A204.1 (cell line): ENCODE data around the gene ALPK3.
"Not testable (repeated sequence)": the region's sequence is repeated elsewhere in the genome, so short reads cannot be mapped to it uniquely, and the experiment has no call there.

Source experiments
- FAIRE-seq: peaks from 2 replicates; lab custom pipeline; 2012; peaks lifted over from hg19 to GRCh38; lab: Jason Lieb, UNC

ALPK3 gene

GRCh38 chr15:84873997-84874396, 56.8 kb downstream of the ALPK3 start:
- no peak for FAIRE-seq

- no peak for FAIRE-seq
These were observed 58.0 kb downstream of the ALPK3 start for GRCh38 chr15:84874981-84875699.

- FAIRE-seq, result no peak
These were observed 59.1 kb downstream of the ALPK3 start for GRCh38 chr15:84876269-84876668.

DNA sequence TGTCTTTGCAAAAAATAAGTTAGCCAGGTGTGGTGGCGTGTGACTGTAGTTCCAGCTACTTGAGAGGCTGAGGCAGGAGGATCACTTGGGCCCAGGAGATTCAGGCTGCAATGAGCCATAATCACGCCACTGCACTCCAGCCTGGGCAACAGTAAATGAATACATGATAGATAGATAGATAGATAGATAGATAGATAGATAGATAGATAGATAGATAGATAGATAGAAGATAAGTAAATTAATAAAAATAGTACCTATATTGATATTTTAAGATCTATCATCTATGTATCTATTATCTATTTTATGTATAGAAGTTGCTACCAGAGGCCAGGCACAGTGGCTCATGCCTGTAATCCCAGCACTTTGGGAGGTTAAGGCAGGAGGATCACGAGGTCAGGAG, 60.5 kb downstream of the ALPK3 start:
- not testable (repeated sequence) for FAIRE-seq

DNA sequence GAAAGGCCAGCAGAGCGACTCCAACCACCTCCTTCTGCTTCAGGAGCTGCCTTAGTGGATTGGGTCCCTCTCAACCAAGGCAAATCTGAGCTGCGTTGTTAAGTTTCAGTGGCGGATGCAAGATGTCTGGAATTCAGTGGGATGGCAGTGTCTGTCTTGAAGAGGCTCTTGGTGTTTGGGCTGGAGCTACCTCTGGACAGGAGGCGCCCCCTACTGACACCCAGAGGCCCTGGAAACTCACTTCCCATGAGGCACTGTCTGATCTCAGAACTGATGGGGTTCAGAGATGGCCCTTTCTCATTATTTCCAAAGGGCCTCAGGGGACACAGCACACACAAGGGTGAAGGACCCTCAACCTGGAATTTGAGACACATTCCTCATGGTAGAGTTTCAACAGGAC, 61.3 kb downstream of the ALPK3 start:
- no peak for FAIRE-seq

GRCh38 chr15:84879088-84879780, 62.1 kb downstream of the ALPK3 start:
- FAIRE-seq, result no peak

DNA sequence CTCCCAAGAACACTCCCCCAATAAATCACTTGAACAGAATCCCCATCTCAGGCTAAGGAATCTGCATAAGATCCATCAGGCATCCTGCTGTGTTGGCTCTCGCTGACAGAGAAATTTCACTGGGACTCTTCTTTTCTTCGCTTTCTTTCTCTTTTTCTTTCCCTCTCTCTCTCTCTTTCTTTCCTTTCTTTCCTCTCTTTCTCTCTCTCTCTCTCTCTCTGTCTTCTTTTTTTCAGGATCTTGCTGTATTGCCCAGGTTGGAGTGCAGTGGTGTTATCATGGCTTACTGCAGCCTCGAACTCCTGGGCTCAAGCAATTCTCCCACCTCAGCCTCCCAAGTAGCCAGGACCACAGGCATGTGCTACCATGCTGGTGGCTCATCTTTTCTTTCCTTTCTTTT, 62.9 kb downstream of the ALPK3 start:
- FAIRE-seq, result no peak

DNA sequence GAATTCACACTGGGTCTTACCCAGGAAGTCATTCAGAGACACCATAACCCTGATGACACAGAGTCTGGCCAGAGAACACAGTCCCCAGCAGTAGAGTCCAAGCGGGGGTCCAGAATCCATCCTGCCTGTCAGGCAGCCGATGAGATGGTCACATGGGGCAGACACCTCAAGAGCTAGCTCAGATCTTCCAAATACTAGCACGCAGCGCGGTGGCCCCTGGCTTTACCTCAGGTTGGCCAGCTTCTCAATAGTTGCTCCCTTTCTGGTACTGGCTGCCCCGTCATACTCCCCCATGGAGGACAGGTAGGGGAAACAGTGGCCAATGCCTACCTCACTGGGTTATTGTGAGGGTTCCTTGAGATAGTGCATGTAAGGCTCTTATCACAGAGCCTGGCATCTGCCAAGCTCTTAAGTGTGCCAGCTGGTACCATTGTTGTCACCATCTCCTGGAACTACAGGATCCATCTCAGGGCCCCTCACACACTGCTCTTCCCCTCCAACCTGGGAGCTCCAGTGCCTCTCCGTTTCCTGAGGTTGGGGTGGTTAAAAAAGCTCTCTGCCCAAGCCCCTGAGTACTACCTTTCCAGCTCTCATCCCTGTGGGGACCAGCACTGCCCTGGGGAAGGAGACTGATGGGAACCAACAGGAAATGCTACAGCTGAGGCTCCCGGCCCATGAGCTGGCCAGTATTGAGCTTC, 63.8 kb downstream of the ALPK3 start:
- FAIRE-seq, result no peak

- no peak for FAIRE-seq
These were observed 64.3 kb downstream of the ALPK3 start for GRCh38 chr15:84881520-84881830.

GRCh38 chr15:84883466-84883865, 66.3 kb downstream of the ALPK3 start:
- FAIRE-seq, result no peak

DNA sequence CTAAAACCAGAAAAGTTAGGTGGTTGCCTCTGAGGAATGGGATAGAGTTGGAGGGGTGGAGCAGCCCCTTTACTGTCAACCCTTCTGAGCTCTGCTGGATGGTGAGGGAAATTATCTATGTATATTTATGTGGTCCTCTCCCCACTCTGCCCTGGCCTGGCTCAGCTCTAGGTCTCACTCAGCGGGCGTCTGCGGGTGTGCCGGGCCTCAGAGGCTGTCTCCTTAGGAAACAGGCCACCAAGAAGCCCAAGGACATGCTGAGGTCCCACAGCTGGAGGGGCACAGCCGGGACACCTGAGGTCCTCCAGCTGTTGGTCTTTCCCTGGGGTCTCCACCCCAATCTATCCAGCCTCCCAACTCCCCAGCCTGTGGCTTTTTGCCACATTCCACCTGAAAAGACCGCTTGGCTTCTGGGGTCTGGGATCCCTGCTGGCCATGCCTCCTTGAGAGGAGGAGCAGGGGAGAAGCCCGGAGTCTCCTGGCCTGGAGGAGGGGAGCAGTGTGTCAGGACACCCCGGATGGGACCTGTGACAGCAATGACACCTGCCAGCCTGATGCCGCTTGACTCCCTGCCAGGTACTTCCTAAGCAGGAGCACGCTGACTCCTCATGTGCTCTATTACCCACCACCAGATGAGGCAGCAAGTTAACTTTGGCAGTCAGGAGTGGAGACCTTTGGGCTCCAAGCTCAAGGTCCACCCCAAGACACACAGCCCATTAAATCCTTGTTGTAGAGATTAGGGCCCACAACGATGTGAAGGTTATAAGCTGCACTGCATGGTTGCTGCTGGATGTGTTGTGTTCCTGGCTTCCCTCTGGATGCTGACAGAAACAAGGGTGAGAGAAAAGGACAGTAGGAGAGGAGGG, 67.0 kb downstream of the ALPK3 start, which contains the start of gene SLC28A1:
TSS of gene SLC28A1 (plus strand) at position 747 of the 866 bp plus-strand sequence. CDS start 3,099 bp downstream, outside the sequence.
- no peak for FAIRE-seq

GRCh38 chr15:84885801-84886200, 68.6 kb downstream of the ALPK3 start:
- FAIRE-seq, result no peak

DNA sequence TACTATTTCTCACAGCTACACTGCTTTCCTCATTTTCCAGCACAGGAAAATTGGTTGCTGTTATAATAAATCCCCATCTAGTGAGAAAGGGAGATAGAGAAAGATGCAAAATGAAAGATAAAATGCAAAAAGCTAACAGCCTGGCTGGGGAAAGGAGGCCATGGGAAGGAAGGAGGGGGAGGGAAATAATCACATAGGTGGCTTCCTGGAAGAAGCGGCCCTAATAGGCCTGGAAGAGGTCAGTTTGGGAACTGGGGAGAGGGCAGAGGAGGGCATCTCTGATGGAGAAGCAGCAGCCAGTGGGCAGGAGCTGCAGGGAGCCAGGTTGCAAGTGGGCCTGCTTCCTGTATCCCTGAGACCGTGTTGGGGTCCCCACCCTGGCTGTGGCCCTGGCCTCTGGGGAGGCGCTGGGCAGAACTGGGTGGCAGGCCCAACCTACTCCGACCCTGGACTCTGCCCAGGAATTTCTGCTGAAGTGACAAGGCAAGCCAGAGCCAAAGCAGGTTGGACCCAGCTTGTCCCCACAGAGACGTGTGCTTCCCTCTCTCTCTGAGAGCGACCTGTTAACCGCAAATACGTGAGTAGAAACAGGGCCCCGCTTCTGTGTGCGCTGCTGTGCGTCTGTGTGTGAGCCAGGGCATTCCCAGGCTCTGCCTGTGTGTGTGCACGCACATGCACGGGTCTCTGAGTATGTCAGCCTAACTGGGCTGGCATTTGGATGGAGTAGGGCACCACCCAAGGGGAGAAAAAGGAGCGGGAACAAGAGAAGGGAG, 69.2 kb downstream of the ALPK3 start:
- FAIRE-seq, result no peak

DNA sequence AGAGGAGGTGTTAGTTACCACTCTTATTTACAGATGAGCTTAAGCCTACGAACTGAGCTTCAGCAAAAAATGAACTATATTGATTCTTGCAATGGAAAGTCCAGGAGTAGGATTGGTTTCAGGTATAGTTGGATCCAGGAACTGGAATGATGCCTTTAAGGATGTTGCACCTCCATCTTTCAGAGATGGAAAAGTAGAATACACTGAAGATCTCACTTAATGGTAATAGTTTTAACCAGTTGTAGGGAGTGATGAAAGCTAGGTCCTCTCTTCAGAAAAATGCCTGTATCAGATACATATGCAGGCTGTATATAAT, 69.8 kb downstream of the ALPK3 start:
- no peak for FAIRE-seq

DNA sequence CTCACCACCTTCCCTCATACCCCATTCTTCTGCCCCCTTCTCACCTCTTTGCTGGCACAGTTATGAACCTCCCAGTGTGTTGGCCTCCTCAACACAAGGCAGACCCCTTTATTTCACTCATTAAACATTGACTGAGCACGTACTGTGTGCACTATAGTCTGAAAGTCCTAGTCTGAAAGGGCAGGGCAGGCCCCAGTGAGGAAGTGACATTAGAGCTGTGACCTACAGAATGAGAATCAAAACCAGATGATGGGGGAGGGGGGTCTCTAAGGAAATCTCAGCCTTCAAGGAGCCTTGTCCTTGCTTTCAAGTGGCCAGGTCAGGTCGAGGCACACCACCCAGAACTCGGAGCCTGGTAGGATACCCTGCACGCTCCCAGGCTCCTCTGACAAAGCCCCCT, 70.8 kb downstream of the ALPK3 start:
- FAIRE-seq, result no peak

DNA sequence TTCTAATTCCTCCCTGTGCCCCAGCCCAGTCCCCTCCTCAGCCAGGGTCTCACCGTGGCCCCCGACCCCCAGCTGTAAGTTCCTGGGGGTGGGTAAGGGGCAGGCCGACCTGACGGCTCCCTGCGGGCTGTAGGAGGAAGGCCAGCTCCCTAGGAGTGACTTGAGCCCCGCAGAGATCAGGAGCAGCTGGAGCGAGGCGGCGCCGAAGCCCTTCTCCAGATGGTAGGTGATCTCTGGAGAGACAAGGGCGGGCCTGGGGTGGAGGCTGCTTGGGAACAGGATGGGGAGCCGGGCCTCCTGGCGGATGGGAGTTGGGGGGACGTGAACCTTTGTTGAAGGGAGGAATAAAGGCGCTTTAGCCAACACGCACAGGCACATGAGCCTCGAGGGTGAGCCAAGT, 71.5 kb downstream of the ALPK3 start:
- no peak for FAIRE-seq

DNA sequence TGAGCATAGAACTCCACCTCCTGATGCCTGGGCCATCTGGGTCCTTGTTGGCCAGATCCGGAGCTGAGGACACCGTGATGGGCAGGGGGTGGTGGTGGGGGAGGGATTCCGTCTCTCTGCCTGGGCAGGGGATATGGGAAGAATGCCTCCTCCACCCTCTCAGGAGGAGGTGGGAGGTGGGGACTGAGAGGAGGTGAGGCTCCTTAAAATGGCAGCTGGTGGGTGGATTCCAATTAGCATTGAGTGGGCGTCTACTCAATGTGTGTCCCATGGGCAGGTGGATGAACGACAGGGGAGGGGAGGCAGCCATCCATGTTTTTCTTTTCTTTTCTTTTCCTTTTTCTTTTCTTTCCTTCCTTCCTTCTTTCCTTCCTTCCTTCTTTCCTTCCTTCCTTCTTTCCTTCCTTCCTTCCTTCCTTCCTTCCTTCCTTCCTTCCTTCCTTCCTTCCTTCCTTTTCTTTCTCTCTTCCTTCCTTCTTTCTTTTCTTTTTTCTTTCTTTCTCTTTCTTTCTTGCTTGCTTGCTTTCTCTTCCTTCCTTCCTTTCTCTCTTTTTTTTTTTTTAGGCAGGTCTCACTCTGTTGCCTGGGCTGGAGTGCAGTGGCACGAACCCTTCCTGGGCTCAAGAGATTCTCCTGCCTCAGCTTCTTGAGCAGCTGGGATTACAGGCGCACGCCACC, 72.3 kb downstream of the ALPK3 start:
- no peak for FAIRE-seq

DNA sequence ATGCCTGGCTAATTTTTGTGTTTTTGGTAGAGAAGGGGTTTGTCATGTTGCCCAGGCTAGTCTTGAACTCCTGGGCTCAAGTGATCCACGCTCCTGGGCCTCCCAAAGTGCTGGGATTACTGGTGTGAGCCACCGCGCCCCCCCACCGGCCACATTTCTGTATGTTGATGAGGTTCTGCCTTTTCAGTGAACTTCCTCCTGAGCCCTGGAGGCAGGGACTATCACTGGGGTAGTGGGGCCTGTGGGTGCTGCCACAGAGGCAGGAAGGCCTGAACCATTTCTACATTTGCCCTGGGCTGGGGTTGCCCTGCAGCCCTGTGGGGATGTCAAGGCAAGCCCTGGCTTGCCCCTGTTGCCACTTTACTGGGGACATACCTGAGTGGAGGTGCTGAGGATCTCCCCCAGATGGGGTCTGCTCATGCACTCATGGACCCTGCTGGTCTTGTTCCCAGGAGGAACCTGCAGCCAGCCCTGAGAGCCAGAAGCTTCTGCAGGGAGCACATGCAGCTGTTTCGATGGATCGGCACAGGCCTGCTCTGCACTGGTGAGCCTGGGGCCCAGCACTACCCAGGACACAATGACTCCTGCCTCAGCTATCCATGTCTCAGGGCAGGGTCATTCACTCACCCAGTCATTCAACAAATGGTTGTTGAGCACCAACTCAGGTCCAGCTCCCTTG, 73.0 kb downstream of the ALPK3 start:
- no peak for FAIRE-seq

DNA sequence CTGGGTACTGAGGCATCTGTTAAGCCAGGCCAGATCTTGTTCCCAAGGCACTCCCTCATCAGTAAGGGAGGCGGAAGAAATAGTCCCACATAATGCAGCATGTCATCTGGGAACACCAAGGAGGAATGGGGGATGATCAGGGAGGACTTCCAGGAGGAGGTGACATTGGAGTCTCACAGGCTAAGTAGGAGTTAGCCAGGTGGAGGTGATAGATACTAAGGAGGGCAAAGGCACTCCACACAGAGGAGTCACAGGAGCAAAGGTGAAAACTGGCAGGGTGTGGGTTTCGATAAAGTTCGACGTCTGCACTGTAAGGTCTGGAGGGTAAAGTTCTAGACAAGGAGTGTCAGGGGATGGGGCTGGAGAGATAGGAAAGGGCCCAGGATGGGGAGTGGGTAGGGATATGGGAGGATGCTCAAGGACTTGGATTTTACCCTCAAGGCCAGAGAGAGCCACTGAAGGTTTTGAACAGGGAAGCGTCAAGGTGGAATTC, 73.6 kb downstream of the ALPK3 start:
- no peak for FAIRE-seq

- no peak for FAIRE-seq
These were observed 74.2 kb downstream of the ALPK3 start for GRCh38 chr15:84891339-84891738.
